Cortex of kidney (tissue), 1 donor: ENCODE measurements around the gene MAN1C1.
"Not testable (repeated sequence)": the region's sequence is repeated elsewhere in the genome, so short reads cannot be mapped to it uniquely, and the experiment has no call there.

Experiments
- DNase-seq: peaks from one replicate; lab custom pipeline; 2025; lab: John Stamatoyannopoulos, UW

MAN1C1 gene

DNA sequence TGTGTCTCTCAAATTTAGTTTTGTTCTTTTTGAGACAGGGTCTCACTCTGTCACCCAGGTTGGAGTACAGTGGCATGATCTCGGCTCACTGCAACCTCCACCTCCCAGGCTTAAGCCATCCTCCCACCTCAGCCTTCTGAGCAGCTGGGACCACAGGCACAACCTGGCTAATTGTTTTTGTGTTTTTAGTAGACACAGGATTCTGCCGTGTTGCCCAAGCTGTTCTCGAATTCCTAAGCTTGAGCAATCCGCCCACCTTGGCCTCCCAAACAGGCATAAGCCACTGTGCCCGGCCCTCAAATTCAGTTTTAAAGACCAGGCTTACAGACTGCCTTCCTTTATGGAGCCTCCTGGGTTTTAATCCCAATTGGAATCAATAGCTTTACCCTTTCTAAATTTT lies 99.7 kb downstream of the MAN1C1 start:
- DNase-seq, result no peak

DNA sequence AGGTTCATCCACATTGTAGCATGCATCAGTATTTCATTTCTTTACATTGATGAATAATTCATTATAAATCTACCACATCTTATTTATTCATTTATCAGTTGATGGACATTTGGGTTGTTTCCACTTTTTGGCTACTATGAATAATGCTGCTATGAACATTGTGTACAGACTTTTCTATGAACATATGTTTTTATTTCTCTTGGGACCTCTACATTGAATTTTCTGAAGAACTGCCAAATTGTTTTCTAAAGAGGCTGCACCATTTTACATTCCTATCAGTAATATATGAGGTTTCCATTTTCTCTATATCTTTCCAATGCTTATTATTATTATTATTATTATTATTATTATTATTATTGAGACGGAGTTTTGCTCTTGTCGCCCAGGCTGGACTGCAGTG lies 102.1 kb downstream of the MAN1C1 start:
- no peak for DNase-seq

DNA sequence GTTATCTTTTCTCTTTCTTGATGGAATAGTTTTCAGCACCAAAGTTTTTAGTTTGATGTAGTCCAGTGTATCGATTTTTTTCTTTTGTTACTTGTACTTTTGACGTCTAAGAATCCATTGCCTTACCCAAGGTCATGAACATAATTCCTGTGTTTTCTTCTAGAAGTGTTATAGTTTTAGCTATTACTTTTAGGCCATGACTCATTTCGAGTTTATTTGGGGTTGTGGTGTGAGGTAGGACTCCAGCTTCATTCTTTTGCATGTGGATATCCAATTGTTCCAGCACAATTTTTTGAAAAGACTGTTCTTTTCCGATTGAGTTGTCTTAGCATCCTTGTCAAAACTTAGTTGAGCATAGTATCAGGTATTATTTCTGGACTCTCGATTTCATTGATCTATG lies 104.0 kb downstream of the MAN1C1 start:
- DNase-seq, result no peak

DNA sequence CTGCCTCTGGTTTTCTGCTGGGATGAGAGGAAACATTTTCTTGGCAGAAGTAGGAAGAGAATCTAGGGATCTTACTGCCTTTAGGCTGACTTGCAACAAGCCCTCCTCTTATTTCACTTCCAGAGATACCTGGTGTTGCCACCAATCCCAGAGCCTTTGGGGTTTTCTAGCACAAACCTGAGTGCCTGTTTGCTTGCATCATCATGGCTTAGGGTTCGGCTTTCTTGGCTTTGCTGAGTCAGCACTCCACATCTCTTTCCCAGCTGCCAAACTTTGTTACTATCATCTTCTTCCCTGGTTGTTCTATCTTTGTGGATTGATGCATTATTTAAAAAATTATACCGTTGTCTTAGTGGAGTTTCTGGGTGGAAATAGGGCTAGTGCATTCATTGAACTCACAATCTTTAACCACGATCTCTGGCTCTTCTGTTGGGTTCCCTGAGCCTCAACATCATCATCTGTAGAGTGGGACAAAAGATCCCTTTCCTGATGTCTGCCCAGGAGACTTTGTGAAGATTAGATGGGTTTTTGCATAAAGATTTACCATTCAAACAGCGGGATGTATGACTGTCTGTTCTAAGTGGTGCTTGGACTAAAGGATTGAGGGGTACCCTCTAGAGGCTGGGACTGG lies 106.8 kb downstream of the MAN1C1 start:
- no peak for DNase-seq

DNA sequence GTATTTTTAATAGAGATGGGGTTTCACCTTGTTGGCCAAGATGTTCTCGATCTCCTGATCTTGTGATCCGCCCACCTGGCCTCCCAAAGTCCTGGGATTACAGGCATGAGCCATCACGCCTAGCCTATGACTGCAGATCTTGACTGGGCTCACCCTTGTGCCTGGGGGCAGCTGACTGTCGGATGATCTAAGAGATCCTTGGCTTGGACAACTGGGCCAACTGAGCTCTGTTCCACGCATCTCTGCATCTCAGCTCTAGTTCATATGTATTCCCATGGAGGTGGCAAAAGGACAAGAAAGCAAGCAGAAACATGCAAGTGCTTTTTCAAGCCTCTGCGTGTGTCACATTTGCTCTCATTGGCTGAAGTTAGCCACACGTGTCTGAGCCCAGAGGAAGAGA lies 107.6 kb downstream of the MAN1C1 start:
- DNase-seq, result no peak

DNA sequence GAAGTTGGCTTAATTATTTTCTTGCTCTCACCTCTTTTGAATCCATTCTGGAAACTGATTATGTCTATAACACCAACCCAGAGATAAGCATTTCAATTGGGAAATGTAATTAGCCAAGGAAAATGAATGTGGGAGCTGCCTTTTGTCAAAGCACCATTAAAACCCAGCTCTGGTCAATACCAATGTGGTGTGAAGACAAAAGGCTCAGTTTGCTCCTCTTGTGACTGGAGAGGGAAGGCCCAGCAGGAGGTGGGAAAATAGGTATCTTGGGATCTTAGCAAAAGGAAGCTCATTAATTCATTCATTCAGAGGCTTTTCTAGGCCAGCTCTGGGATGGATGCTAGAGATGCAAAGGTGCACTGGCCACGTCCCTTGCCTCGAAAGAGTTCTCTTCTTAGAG lies 108.4 kb downstream of the MAN1C1 start:
- DNase-seq, result no peak

DNA sequence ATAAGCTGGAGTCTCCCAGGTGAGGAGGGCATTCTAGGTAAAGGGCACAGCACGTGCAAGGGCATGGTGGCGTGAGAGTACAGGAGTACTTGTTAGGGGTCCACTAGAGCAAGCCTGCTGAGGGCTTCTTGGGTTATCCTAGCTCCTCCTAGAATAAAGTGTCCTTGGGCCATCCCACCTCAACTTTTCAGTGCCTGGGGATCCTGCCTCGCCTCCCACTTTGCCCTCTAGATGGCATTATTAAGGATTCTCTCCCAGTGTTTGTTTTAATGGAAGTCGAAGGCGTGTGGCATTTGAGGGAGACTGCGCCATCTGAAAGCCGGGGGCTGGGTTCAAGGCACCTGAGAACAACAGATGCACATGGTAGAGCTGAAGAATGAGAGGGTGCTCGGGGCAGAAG lies 108.9 kb downstream of the MAN1C1 start:
- DNase-seq, result no peak

DNA sequence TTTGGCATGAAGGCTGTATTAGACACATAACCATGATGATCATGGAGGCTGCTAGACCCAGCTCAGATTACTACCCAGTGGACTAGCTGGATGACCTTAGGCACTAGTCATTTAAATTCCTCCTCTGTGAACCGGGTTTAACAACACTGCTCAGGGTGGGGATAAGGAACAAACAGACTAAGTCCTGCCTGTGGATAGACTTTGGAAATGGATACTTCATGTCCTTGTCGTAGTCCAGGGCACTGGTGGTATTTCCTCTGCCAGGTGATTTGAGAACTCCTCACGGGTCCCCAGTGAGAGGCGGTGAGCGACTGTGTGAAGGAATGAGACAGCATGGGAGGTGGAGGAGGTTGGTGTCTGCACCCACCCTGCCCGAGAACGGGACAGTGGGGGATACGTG lies 110.5 kb downstream of the MAN1C1 start:
- DNase-seq, result no peak

DNA sequence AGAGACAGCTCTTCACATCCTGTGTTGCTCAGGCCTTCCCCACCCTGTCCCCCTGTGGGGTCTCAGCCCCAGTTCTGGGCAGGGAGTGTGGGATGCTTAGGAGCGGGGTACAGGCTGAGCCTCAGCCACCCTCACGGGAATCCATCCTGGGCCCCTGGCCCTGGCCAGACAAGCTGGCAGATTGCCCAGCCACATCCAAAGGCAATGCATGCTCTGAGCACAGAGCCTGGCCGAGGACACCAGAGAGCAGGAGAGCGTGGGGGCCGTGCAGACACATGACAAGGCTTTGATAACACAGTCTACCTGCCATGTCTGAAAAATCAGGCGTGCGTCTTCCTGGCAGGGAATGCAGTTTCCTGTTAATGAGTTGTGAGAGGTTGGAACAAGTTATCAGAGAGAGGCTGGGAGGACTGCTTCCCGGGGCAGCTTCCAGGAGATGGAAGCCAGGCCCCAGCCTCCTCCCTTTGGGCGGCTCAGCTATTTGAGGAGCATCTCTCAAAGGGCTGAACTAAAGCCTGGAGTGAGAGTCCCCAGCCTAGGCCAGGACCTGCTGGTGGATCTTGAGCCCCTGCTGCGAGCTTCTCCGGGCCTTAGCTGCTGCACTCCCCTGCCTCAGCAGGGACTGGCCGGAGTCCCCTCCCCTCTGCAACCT lies 111.2 kb downstream of the MAN1C1 start:
- no peak for DNase-seq

DNA sequence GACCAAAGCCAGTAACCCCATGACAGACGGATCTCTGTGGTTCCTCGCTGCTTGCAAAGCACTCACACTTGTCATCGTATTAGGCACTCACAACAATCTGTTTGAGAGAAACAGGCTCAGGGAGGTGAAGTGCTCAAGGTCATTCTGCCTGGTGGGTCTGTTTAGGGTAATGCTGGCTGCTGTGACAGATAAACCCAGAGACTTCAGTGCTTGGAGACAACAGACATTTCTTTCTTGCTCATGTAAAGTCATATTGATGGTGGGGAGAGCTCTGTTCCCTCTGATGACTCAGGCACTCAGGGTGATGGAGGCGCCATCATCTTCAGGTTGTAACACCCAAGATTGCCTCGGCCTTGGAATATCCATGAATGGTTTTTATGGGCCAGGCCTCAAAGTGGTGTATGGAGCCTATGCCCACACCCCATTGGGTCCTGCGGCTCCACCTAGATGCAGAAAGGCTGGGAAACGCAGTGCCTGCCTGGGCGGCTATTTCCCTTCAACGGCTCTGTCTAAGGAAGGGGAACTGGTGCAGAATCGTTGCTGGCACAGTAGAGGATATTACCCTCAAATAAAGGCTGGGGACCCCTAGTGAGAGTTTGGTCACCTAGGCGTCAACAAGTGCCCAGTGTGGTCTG lies 111.8 kb downstream of the MAN1C1 start:
- DNase-seq, result no peak

DNA sequence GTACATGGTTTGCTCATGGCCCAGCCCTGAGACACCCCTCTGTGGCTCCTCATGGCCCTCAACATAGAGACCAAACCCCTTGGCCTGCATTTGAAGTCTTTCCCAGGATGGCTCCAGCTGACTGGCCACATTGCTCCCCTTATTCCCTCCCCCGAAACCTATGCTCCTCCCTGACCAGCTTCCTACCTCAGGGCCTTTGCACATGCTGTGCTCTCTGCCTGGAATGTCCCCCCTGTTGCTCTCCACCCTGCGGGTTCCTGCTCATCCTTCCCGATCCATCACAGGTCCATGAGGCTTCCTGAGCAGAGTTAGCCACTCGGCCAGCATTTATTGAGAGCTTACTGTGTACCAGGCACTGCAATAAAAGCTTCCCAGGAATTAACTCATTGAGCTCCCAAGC lies 112.5 kb downstream of the MAN1C1 start:
- DNase-seq, result no peak

DNA sequence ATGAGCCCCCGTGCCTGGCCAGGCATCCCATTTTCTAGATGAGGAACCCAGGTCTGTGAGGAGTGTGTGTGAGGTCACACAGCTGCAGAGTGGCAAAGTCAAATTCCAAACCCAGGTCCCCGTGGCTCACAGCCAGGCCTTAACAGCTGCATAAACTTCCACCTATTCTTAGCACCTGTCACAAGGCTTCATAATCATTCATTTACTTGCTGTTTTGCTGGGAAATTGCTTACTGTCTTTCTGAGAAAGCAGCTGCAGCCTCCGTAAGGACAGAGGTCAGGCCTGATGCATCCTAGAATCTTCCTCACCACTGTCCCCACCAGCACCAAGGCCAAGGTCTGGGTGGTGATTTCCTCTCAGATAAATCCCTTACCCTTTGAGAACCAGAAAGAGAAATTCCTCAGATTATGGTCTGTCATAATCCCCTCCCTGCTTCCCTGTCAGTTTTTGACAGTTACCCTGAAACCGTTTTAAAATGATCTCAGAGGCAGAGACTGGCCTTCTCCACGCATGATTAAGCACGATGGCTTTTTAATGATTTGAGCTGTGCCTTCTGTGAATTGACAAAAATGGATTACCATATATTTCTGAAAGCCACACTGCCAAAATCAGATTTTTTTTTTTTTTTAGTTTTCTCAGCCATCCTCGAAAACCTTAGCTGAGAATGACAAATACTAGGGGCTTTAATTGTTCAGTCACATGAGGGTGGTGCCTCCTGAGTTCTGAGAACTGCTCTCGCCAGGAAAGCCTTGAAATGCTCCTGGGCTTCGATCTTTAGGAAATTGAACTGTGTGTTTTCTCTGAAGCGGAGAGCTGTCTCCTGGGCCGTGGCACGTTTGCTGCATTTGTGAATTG lies 113.4 kb downstream of the MAN1C1 start:
- no peak for DNase-seq

DNA sequence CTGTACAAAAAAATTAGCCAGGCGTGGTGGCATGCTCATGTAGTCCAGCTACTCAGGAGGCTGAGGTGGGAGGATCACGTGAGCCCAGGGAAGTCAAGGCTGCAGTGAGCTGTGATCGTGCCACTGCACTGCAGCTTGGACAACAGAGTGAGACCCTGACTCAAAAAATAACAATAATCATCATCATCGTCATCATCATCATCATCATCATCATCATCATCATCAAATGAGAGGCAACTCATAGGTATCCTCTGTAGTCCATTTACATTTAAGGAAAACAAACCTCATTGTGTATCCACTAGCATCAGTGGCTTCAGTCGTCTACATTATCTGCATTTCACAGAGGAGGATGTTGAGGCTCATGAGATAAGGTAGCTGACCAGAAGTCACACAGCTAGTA lies 114.6 kb downstream of the MAN1C1 start:
- no peak for DNase-seq

DNA sequence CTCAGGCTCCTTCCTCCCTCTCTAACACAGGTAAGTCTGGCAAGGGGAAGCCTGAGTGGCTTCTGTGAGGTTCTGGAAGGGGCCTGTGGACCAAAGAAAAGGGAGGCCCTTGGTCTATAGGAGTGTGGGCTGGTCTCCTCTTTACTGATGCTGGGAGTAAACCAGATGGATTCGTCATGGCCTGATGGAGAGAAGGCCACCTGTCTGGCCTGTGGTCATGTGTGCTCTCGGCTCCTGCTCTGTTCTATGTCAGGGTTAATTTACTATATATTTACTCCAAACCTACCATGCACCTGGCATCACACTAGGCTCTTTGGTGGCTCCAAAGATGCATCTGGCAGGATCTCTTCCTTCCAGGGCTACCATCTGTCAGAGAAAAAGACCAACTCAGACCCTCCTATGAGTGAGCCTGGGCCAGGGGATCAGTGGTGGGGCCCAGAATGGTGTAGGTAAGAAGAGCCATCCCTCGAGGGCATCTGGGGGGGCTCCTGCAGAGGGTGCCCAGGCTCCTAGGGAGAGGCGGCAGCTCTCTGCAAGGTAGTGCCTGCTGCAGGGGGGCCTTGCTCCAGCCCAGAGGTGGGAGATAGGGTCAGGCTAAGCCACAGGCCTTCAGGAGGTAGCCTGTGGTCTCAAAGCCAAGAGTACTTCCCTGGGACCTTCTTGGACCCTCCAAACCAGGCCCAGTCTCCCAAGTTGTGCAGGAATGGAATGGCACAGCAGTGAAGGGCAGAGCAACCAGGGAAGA lies 115.2 kb downstream of the MAN1C1 start:
- DNase-seq, result no peak

DNA sequence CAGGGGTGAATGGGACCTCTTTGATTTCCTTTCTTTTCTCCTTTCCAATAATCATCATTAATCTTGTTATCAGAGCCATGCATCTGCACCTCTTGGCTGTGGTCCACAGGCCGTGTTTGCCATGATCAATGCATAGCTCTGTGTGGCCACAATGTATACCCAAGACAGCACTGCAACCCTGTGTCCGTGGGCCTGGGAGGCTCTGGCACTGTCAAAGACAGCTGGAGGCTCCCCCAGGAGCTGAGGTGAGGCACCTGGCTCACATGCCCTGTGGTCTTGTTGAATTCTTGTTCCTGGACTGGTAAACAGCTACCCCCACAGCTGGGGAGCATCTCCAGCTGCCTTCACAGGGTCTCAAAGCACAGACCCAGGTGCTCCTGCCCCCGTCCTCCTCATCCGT lies 116.2 kb downstream of the MAN1C1 start:
- no peak for DNase-seq

DNA sequence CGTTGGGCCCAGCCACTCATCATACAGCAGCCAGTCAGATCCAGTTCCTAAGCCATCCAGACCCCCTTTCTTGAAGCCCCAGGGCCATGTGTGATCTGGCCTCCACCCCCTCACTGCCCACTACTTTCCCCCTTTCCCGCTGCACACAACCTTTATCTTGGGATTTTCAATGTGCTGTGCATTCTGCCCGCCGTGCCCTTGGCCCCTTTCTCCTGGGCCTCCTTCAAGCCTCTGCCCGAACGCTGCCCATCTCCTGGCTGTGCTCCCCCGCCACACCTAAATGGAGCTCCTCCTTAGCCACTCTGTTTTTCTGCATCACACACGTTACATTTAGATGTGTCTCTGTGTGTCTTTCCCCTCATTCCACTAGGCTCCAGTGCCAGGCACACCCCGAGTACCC lies 116.7 kb downstream of the MAN1C1 start:
- no peak for DNase-seq

DNA sequence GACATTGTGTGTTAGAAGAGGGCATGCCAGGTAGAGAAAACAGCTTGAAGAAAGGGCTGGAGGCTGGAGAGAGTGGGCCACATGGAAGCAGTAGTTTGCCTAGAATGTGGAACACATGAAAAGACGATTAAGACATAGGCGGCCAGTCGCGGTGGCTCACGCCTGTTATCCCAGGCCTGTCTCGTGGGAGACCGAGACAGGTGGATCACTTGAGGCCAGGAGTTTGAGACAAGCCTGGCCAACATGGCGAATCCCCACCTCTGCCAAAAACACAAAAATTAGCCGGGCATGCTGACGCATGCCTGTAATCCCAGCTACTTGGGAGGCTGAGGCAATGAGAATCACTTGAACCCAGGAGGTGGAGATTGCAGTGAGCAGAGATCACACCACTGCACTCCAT lies 118.4 kb downstream of the MAN1C1 start:
- not testable (repeated sequence) for DNase-seq

DNA sequence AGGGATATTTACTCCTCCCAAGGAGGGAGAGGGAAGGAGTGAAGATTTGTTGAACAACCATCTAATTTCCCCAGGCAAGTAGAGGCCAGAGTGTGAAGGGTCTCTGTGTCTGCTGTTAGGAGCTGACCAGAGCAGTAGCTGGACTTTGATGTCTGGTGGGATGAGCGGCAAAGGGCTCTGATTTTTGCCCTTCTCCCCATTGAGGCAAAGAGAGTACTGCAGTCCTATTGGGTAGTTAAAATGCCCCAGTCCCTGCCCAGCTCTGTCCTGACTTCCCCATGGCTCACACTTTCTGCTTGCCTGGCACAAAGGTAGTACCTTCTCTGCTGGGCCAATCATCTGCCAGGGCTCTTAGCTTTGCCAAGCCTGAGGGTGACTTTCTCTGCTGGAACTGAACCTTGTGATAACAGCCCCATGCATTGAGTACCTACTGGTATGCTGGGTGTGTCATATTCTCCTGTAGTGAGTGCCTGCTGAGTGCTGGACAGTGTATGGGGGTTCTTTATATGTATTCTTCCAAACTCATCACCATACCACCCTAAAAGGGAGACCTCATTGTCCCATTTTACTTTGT lies 119.5 kb downstream of the MAN1C1 start:
- DNase-seq, result no peak

DNA sequence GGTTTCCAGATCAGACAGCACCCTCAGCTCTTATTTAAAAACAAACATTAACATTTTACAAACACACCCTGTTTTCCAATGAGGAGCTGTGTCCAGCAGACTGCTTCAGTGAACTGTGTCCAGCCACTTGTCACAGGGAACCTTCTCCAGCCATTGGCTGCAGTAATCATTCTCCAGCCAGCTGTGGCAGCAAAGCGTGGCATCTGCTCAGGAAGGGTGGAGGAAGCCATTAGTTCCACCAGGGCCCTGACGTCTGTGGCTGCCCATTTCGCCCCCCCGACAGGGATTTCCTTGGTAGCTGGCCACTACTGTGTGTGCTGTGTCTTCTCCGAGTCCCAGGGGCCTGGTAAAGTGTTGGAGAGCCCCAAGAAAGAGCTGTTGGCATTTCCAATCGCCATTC lies 120.5 kb downstream of the MAN1C1 start:
- DNase-seq, result no peak

DNA sequence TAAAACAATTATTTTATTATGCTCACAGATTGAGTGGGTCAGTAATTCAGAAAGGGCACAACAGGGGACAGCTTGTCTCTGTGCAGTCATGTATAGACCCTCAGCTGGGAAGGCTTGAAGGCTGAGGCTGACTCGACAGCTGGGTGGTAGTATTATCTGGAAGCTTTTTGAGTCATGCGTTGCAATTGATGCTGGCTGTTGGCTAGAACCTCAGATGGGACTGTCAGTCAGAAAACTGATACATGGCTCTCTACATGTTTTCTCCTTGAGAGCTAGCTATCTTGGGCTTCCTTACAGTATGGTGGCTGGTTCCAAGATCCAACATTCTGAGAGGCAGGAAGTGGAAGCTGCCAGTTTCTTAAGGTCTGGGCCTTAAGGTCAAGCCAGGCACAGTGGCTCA lies 121.9 kb downstream of the MAN1C1 start:
- DNase-seq, result no peak

DNA sequence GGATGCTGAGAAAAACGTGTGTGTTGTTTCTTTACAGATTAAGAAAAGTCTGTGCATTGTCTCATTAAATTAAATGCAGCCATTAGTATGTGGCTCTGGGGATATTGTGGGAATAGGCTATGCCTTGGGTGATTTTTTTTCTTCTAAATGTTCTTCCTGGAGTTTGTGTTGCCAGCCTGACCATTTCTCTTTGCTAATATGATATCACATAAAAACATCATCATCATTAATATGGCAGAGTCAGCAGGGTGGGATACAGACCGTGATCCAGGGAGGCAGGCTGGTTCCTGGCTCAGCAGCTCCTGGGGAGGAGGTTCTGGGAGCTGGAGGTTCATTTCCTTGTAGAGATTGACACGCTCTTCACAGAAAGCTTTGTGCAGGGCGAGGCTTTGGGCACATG lies 122.8 kb downstream of the MAN1C1 start:
- DNase-seq, result no peak

DNA sequence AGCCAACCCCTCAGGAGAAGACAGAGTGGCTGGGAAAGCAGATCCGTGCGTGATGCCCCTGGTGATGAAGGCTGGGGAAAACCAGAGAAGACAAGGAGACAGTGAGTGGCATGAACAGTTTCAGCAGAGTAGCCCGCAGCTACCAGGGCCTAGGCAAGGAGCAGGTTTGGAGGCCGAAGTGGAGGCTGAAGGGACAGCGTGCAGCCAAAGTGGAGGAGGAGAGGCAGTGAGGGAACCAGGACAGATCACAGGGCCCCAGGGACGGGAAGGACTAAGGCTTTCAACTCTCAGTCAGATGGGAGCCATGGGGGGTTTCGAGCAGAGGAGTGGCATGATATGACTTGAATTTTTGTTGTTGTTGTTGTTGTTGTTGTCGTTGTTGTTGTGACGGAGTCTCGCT lies 123.5 kb downstream of the MAN1C1 start:
- DNase-seq, result no peak
